Measurements from ENCODE around the gene ZKSCAN2. TPM values are rescaled to one million over a fixed set of nuclear protein-coding genes. Genes with fewer than 3 reads are reported as not detected.

The ZKSCAN2 gene
- total RNA-seq, 2 experiments from 2014 or later = 7.6 to 11.7 TPM

- ChIA-PET POLR2A (no interaction called here), CTCF (ENCODE audit: unreplicated experiment) (no interaction called here)
- BruUV-seq (replicated peaks) = TSS peak; percentile 59
- intact Hi-C loops (cut with micrococcal nuclease; ENCODE audit: unreplicated experiment) = loop anchor here (10.0 kb wide), 2 partner anchors 284 to 714 kb away; no protein-coding TSS in a partner anchor
- peaks cover 37% of the 10 kb centered on the region for H3K36me3 ChIP-seq (ENCODE audit: insufficient read depth, low read length)
- H3K9me2 ChIP-seq (ENCODE audit: insufficient read depth, low read length) = no peaks in the 10 kb centered on the region
- peak; percentile 39 for DNase-seq (ENCODE audit: low spot score)
- H2AFZ ChIP-seq (ENCODE audit: low read length) = peak overlapping the region; percentile 70; the same call in 1 of the 2 replicates
- H3K4me2 ChIP-seq (ENCODE audit: low read length) = peak overlapping the region; percentile 85
- no peak for TF ChIP-seq EZH2phosphoT487 (IDR thresholded peaks at IDR 0.05; ENCODE audit: borderline replicate concordance, low read depth, low read length)
- no peak for TF ChIP-seq CTCF (conservative IDR thresholded peaks at IDR 0.05; ENCODE audit: low read length)
- H3K9me3 ChIP-seq (ENCODE audit: low read length) = no peaks in the 10 kb centered on the region
- H3K27ac ChIP-seq (ENCODE audit: low read depth, low read length, poor library complexity, severe bottlenecking) = peak overlapping the region; percentile 77
- no peaks in the 10 kb centered on the region; the same call in 1 of the 2 replicates for H4K20me1 ChIP-seq (ENCODE audit: insufficient read depth, low read length)
- H3K79me2 ChIP-seq (ENCODE audit: insufficient read depth, low read depth, low read length) = peaks cover 46% of the 10 kb centered on the region
- H3K4me1 ChIP-seq (ENCODE audit: insufficient read depth, low read length, poor library complexity, severe bottlenecking) = peaks cover 30% of the 10 kb centered on the region
- H3K4me3 ChIP-seq (ENCODE audit: low read depth, low read length, poor library complexity, severe bottlenecking) = peak overlapping the region; percentile 95
Observed at GRCh38 chr16:25258861-25259179, 1.2 kb upstream of the ZKSCAN2 start.

GRCh38 chr16:25257956-25258860, 563 bp upstream of the ZKSCAN2 start:
- H2AFZ ChIP-seq (ENCODE audit: low read length) = peak overlapping the region; percentile 70
- peak; percentile 90 for DNase-seq (ENCODE audit: low spot score)
- H3K27ac ChIP-seq (ENCODE audit: low read depth, low read length, poor library complexity, severe bottlenecking) = peak overlapping the region; percentile 77
- no peaks in the 10 kb centered on the region for H3K9me2 ChIP-seq (ENCODE audit: insufficient read depth, low read length)
- BruUV-seq (replicated peaks) = no TSS peak
- no peaks in the 10 kb centered on the region; the same call in 1 of the 2 replicates for H4K20me1 ChIP-seq (ENCODE audit: insufficient read depth, low read length)
- intact Hi-C loops (cut with micrococcal nuclease; ENCODE audit: unreplicated experiment) = loop anchor here (10.0 kb wide), 2 partner anchors 283 to 713 kb away; no protein-coding TSS in a partner anchor
- H3K4me3 ChIP-seq (ENCODE audit: low read depth, low read length, poor library complexity, severe bottlenecking) = peak overlapping the region; percentile 95
- POLR2A ChIA-PET = interaction anchor here (0.6 kb wide), 1 partner anchor 1044 kb away, joined by 3 read pairs; no protein-coding TSS in a partner anchor
- no peaks in the 10 kb centered on the region for H3K9me3 ChIP-seq (ENCODE audit: low read length)
- peaks cover 30% of the 10 kb centered on the region for H3K4me1 ChIP-seq (ENCODE audit: insufficient read depth, low read length, poor library complexity, severe bottlenecking)
- H3K36me3 ChIP-seq (ENCODE audit: insufficient read depth, low read length) = peaks cover 35% of the 10 kb centered on the region
- H3K4me2 ChIP-seq (ENCODE audit: low read length) = peak overlapping the region; percentile 85
- CTCF ChIA-PET (ENCODE audit: unreplicated experiment) = no interaction called here
- TF ChIP-seq CTCF (conservative IDR thresholded peaks at IDR 0.05; ENCODE audit: low read length) (no peak), EZH2phosphoT487 (IDR thresholded peaks at IDR 0.05; ENCODE audit: borderline replicate concordance, low read depth, low read length) (no peak)
- peaks cover 46% of the 10 kb centered on the region for H3K79me2 ChIP-seq (ENCODE audit: insufficient read depth, low read depth, low read length)

Data from OCI-LY7 (cell line).